Common myeloid progenitor, CD34-positive (primary cell): Measurements from ENCODE around the gene ARHGAP44.

Source experiments
- CTCF ChIA-PET: fragments of 350-600 bp; sonication (Branson Sonifier 250); formaldehyde crosslinking; loops from one replicate; lab custom pipeline; 2021; ENCODE audit warnings: antibody characterized with exemption; lab: Charles Lee
- POLR2A ChIA-PET: fragments of 350-600 bp; sonication (Branson Sonifier 250); formaldehyde crosslinking; loops from one replicate; lab custom pipeline; 2021; ENCODE audit warnings: antibody characterized with exemption; lab: Charles Lee
- DNase-seq, 3 donors: peaks; one replicate each; pipeline versions ENCODE4 v3.0.0 to v3.0.0-alpha.2; 2013
- H3K27ac ChIP-seq, 2 experiments: 1 replicate in 1 of 2; 2 replicates in 1 of 2; pipeline ENCODE4 v1.7.0; 2013; ENCODE audit warnings: inconsistent platforms in 2 of 2, low read length in 2 of 2, mild to moderate bottlenecking in 2 of 2, low read depth in 1 of 2, moderate library complexity in 1 of 2; ENCODE audit not compliant: severe bottlenecking in 2 of 2, insufficient read depth in 1 of 2, poor library complexity in 1 of 2
- H3K27me3 ChIP-seq, 5 experiments: replicated peaks in 2 of 5; 1 replicate in 3 of 5; 2 replicates in 2 of 5; pipeline versions ENCODE4 v1.6.1 to v1.7.0; 2013; ENCODE audit warnings: low read length in 4 of 5, mild to moderate bottlenecking in 2 of 5, moderate library complexity in 2 of 5, inconsistent platforms in 1 of 5; ENCODE audit not compliant: insufficient read depth in 5 of 5, control insufficient read depth in 4 of 5
- H3K36me3 ChIP-seq, 4 experiments: 1 replicate in 2 of 4; 2 replicates in 2 of 4; pipeline versions ENCODE4 v1.6.1 to v1.7.0; 2013; ENCODE audit warnings: low read length in 3 of 4, control low read depth in 1 of 4, mild to moderate bottlenecking in 1 of 4; ENCODE audit not compliant: control insufficient read depth in 4 of 4, insufficient read depth in 4 of 4
- H3K4me1 ChIP-seq, 4 experiments: 1 replicate in 3 of 4; 2 replicates in 1 of 4; pipeline versions ENCODE4 v1.6.1 to v1.7.1; 2013; ENCODE audit warnings: low read length in 3 of 4, mild to moderate bottlenecking in 3 of 4, control low read depth in 1 of 4, inconsistent platforms in 1 of 4, moderate library complexity in 1 of 4; ENCODE audit not compliant: control insufficient read depth in 4 of 4, insufficient read depth in 4 of 4; ENCODE audit errors: control extremely low read depth in 1 of 4
- H3K4me3 ChIP-seq, 7 experiments: 1 replicate in 4 of 7; 2 replicates in 3 of 7; pipeline versions ENCODE4 v1.5.1 to v1.7.0; 2013; ENCODE audit warnings: mild to moderate bottlenecking in 7 of 7, low read length in 6 of 7, moderate library complexity in 6 of 7, inconsistent platforms in 2 of 7, low read depth in 2 of 7, control low read depth in 1 of 7; ENCODE audit not compliant: insufficient read depth in 4 of 7, control insufficient read depth in 1 of 7; ENCODE audit errors: extremely low read depth in 1 of 7
- H3K9me3 ChIP-seq, 5 experiments: 1 replicate in 4 of 5; 2 replicates in 1 of 5; pipeline versions ENCODE4 v1.6.1 to v1.7.1; 2013; ENCODE audit warnings: low read length in 4 of 5, mild to moderate bottlenecking in 2 of 5, inconsistent platforms in 1 of 5, low read depth in 1 of 5, moderate library complexity in 1 of 5; ENCODE audit not compliant: control insufficient read depth in 4 of 5, insufficient read depth in 2 of 5; ENCODE audit errors: control extremely low read depth in 1 of 5
- WGBS: methylation state at CpG from one replicate; pipeline ENCODE4 v1.1.5; 2013; ENCODE audit not compliant: insufficient coverage; 5-methylcytosine and 5-hydroxymethylcytosine counted together

ARHGAP44 gene

DNA sequence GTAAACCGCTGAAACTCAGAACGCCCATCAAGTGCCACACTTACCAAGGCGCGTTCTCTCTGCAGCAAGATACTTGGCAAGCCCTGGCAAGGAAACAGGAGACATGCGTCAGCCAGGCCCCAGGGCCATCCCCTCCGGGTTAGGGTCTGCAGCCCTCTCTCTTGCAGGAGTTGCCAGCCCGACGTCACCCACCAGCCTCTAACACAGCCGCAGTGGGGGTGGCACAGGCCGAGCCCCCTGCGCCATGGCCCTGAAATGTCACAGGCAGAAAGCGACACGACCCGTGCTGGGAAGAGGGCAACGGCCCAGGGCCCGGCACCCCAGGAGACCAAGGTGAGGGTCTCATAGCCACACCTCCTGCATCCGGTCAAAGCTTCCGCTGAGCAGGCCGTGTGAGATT, 206.6 kb downstream of the ARHGAP44 start:
- Histone ChIP-seq H3K4me3 (no peak overlapping the region), H3K27ac (no peak overlapping the region), H3K4me1 (no peaks in the 10 kb centered on the region), H3K27me3 (no peaks in the 10 kb centered on the region), H3K9me3 (no peaks in the 10 kb centered on the region), H3K36me3 (peaks cover 11 to 97% (median 81%) of the 10 kb centered on the region in 4 experiments)
- 95% methylated on average over 19 of the region's 19 CpGs for WGBS
- POLR2A ChIA-PET, result no interaction called here
- DNase-seq, result no peak
- CTCF ChIA-PET, result interaction anchor here (1.0 kb wide), 1 partner anchor 9 kb away, joined by 3 read pairs; no protein-coding TSS in a partner anchor

DNA sequence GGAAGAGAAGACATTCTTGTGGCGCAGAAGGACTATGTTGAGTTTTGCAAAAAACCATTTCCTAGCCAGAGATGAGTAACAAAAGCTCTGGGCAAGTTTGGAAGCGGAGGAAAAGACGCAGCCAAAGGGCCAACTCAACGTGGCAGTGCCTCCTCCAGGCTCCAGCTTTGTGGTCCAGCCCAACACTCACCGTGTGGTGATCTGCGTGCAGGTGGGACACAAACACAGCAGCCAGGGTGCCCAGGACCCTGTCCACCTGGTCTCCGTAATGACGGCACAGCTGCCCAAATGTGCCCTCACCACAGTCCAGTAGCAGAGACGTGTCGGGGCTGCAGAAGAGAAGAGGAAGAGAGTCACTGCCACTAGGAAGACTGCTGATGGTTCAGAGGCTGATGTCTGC, 207.1 kb downstream of the ARHGAP44 start:
- Histone ChIP-seq H3K4me3 (no peak overlapping the region), H3K27me3 (no peaks in the 10 kb centered on the region), H3K27ac (no peak overlapping the region), H3K9me3 (no peaks in the 10 kb centered on the region), H3K4me1 (no peaks in the 10 kb centered on the region), H3K36me3 (peaks cover 11 to 97% (median 81%) of the 10 kb centered on the region in 4 experiments)
- no peak for DNase-seq
- POLR2A ChIA-PET, result no interaction called here
- WGBS, result over 99% methylated on average over 8 of the region's 10 CpGs
- CTCF ChIA-PET, result interaction anchor here (1.0 kb wide), 1 partner anchor 8 kb away, joined by 3 read pairs; no protein-coding TSS in a partner anchor

DNA sequence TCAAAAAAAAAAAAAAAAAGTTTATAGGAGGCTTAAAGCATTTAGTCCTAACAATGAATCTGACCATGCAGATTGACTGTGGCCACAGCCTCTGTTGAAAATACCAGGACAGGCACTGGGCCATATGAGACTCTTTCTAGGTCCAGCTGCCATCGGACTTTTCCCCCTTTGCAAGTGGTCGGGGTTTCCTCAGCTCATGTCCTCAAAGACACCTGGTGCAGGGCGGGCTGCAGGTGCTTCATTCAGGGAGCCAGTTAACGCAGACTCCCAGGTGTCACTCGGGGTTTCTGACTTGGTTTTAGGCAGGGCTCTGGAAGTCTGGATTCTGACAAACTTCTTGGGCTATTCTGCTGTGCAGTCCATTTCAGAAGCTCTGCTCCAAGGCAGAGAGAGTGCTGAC, 207.6 kb downstream of the ARHGAP44 start:
- POLR2A ChIA-PET, result no interaction called here
- H3K27ac ChIP-seq, result no peak overlapping the region
- H3K27me3 ChIP-seq, result no peaks in the 10 kb centered on the region
- peaks cover 13 to 96% (median 83%) of the 10 kb centered on the region in 4 experiments for H3K36me3 ChIP-seq
- CTCF ChIA-PET, result no interaction called here
- 88% methylated on average over 5 of the region's 5 CpGs for WGBS
- H3K4me1 ChIP-seq, result no peaks in the 10 kb centered on the region
- H3K9me3 ChIP-seq, result no peaks in the 10 kb centered on the region
- H3K4me3 ChIP-seq, result no peak overlapping the region
- DNase-seq, result no peak

DNA sequence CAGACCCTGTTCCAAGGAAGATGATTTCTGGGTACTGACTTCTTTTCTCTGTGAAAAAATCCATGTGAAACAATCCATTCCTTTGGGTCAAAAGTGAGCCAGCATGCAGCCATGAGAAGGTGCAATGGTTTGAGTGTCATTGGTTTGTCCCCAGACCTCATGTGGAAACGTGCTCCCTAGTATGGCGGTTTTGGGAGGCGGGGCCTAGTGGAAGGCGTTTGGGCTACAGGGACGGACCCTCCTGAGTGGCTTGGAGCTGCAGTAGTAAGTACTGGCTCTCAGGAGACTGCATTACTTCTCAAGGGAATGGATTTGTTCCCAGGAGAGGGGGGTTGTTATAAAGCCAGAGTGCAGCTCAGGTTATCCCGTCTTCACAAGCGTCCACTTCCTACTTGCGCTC, 209.2 kb downstream of the ARHGAP44 start:
- 95% methylated on average over 7 of the region's 8 CpGs for WGBS
- H3K27me3 ChIP-seq, result no peaks in the 10 kb centered on the region
- DNase-seq, result no peak
- CTCF ChIA-PET, result interaction anchor here (1.5 kb wide), 1 partner anchor 14 kb away, joined by 3 read pairs; no protein-coding TSS in a partner anchor
- H3K9me3 ChIP-seq, result no peaks in the 10 kb centered on the region
- no peak overlapping the region for H3K27ac ChIP-seq
- peaks cover 19 to 96% (median 81%) of the 10 kb centered on the region in 4 experiments for H3K36me3 ChIP-seq
- POLR2A ChIA-PET, result no interaction called here
- H3K4me1 ChIP-seq, result no peaks in the 10 kb centered on the region
- H3K4me3 ChIP-seq, result no peak overlapping the region

- Histone ChIP-seq H3K9me3 (no peaks in the 10 kb centered on the region), H3K4me3 (no peak overlapping the region), H3K36me3 (peaks cover 17 to 96% (median 81%) of the 10 kb centered on the region in 4 experiments), H3K27ac (no peak overlapping the region), H3K27me3 (no peaks in the 10 kb centered on the region), H3K4me1 (no peaks in the 10 kb centered on the region)
- no peak for DNase-seq
- ChIA-PET POLR2A (no interaction called here), CTCF (interaction anchor here (1.5 kb wide), 1 partner anchor 13 kb away, joined by 3 read pairs; no protein-coding TSS in a partner anchor)
- 100% methylated on average over 3 of the region's 5 CpGs for WGBS
Measured at GRCh38 chr17:12998874-12999273, 209.6 kb downstream of the ARHGAP44 start.

DNA sequence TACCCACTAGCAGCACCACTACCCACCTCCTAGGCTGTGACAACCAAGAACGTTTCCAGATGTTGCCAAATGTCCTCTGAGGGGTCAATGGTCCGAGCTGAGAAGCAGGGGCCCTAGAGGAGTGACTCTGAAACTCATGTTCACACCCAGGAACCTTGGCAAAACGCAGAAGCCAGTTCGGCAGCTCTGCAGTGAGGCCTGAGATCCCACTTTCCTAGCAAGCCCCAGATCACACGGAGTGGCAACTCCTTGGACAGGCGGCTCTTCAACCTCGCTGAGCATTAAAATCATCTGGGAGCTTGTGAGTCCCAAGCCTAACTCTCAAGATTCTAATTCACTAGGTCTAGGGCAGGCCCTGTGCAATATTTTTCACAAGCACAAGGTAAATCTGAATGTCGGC, 211.3 kb downstream of the ARHGAP44 start:
- no peak overlapping the region for H3K27ac ChIP-seq
- no peak overlapping the region for H3K4me3 ChIP-seq
- WGBS, result 95% methylated on average over 7 of the region's 8 CpGs
- H3K27me3 ChIP-seq, result no peaks in the 10 kb centered on the region
- ChIA-PET CTCF (no interaction called here), POLR2A (no interaction called here)
- H3K36me3 ChIP-seq, result peaks cover 22 to 94% (median 81%) of the 10 kb centered on the region in 4 experiments
- H3K4me1 ChIP-seq, result no peaks in the 10 kb centered on the region
- H3K9me3 ChIP-seq, result no peaks in the 10 kb centered on the region
- DNase-seq, result no peak

GRCh38 chr17:13001991-13002615, 212.8 kb downstream of the ARHGAP44 start:
- DNase-seq, result no peak
- ChIA-PET CTCF (interaction anchor here (1.0 to 4.0 kb wide), 6 partner anchors 10 to 821 kb away, joined by 3 to 23 read pairs (median 4); partner anchors contain the start of gene ELAC2), POLR2A (no interaction called here)
- peaks cover 24 to 89% (median 73%) of the 10 kb centered on the region in 4 experiments for H3K36me3 ChIP-seq
- 96% methylated on average over 15 of the region's 15 CpGs for WGBS
- H3K9me3 ChIP-seq, result no peaks in the 10 kb centered on the region
- no peak overlapping the region for H3K27ac ChIP-seq
- H3K27me3 ChIP-seq, result no peaks in the 10 kb centered on the region
- H3K4me1 ChIP-seq, result no peaks in the 10 kb centered on the region
- H3K4me3 ChIP-seq, result no peak overlapping the region
